HepG2 (cell line): Measurements from ENCODE around the gene B4GALT3. TPM values are rescaled to one million over a fixed set of nuclear protein-coding genes. Genes with fewer than 3 reads are reported as not detected.

Source experiments
- CBX2 ChIP-seq, 2 experiments: fragments of 200-600 bp in 1 of 2; sonication (generic); formaldehyde crosslinking in 1 of 2; IDR thresholded peaks; 2 replicates each; pipeline versions ENCODE4 v1.7.0 to v1.8.1; 2018 to 2022; ENCODE audit warnings: low read depth in 2 of 2, low read length in 1 of 2, mild to moderate bottlenecking in 1 of 2, missing genetic modification reagents in 1 of 2
- KLF15 ChIP-seq: sonication (generic); formaldehyde crosslinking; IDR thresholded peaks from 2 replicates; pipeline ENCODE4 v1.8.1; 2023; ENCODE audit warnings: borderline replicate concordance, mild to moderate bottlenecking, inconsistent platforms, missing genetic modification reagents, mixed read lengths
- ZNF407 ChIP-seq: sonication (generic); formaldehyde crosslinking; IDR thresholded peaks from one replicate; pipeline ENCODE4 v1.5.1; 2020; ENCODE audit warnings: mild to moderate bottlenecking, missing genetic modification reagents; ENCODE audit errors: not compliant biosample characterization
- ZNF687 ChIP-seq: sonication (generic); formaldehyde crosslinking; IDR thresholded peaks from 2 replicates; pipeline ENCODE4 v1.5.1; 2020; ENCODE audit warnings: mild to moderate bottlenecking, missing genetic modification reagents, moderate library complexity
- polyA plus RNA-seq, 8 experiments: library from polyadenylated mRNA; depleted of rRNA in 3 of 8; stranded (reverse) in 7 of 8; unstranded in 1 of 8; fragments of >200 nt; fragmentation: Illumina TruSeq in 4 of 8; extraction: Trizol in 4 of 8; gene quantifications; 2 replicates each; pipeline versions ENCODE4 v1.2.1 to v1.2.3, GENCODE V29; 2011 to 2016; ENCODE audit warnings: low read depth in 4 of 8, missing spikeins in 1 of 8, mixed read lengths in 1 of 8; ENCODE audit not compliant: insufficient read depth in 1 of 8
- total RNA-seq, 5 experiments: library from RNA; depleted of rRNA; stranded (reverse); fragments of >200 nt; fragmentation: Illumina TruSeq; extraction: Trizol; gene quantifications; 2 replicates each; pipeline ENCODE4 v1.2.3, GENCODE V29; 2016; ENCODE audit warnings: low read depth in 1 of 5

B4GALT3 gene
- total and polyA plus RNA-seq, 2 of the 13 experiments (the other 11 are each of a cell fraction or from before 2014, with no cell fraction given): 35.6 to 40.4 TPM

GRCh38 chr1:161190962-161191521, 13.7 kb upstream of the B4GALT3 start (continued):
- no peak for TF ChIP-seq ZNF687
- TF ChIP-seq ZNF407 (CRISPR knock-in tag): no peak
- no peak for TF ChIP-seq CBX2 (IDR thresholded peaks at IDR 0.05; ENCODE audit: low read depth, low read length)
- TF ChIP-seq CBX2 (CRISPR knock-in tag; IDR thresholded peaks at IDR 0.05; ENCODE audit: low read depth): no peak
- no peak for TF ChIP-seq KLF15 (CRISPR knock-in tag)
- TF ChIP-seq, all 625 proteins: peak for 0
